K562 (cell line): ENCODE measurements around the gene HAUS6. TPM values are rescaled to one million over a fixed set of nuclear protein-coding genes. Genes with fewer than 3 reads are reported as not detected.

Experiments
- ATAC-seq: fragments of 200-7000 bp; cut with Tn5 transposase; 3 replicates; pipeline ENCODE4 v1.9.1; 2020; ENCODE audit warnings: moderate library complexity
- BruUV-seq: library from RNA; stranded (reverse); fragments of 400-500 nt; replicated peaks from 2 replicates; lab custom pipeline; 2021; lab: Mats Ljungman, UMichigan
- CTCF ChIA-PET: fragments of 300-600 bp; formaldehyde crosslinking; extraction: SDS; loops from one replicate; lab custom pipeline; 2021; ENCODE audit warnings: low intra/inter-chr PET ratio; lab: Yijun Ruan, JAX
- POLR2A ChIA-PET: fragments of 300-600, 350-650 bp; sonication (Branson Sonifier 250); formaldehyde crosslinking; extraction: SDS; loops from one replicate; lab custom pipeline; 2021; ENCODE audit warnings: antibody characterized with exemption, inconsistent platforms; lab: Yijun Ruan, JAX
- DNase-seq, 4 experiments: peaks; one replicate each; pipeline versions ENCODE4 v3.0.0 to v3.0.0-alpha.2; 2011 to 2018; ENCODE audit warnings: low spot score in 3 of 4, mixed read lengths in 3 of 4; ENCODE audit errors: extremely low read depth in 1 of 4
- FAIRE-seq: peaks from 2 replicates; lab custom pipeline; 2011; peaks lifted over from hg19 to GRCh38; lab: Jason Lieb, UNC
- H2AFZ ChIP-seq: 2 replicates; pipeline ENCODE4 v1.6.0; 2011; ENCODE audit warnings: low read depth, low read length, control low read depth, inconsistent platforms
- H3K27ac ChIP-seq: fragments of 200-600 bp; 3 replicates; pipeline ENCODE4 v1.8.0; 2011; ENCODE audit warnings: low read depth, mild to moderate bottlenecking, control low read depth, inconsistent platforms, low read length, moderate library complexity, mixed read lengths; ENCODE audit errors: extremely low read depth
- H3K27me3 ChIP-seq, 2 experiments: fragments of 300-600 bp in 1 of 2; 2 replicates in 1 of 2; 3 replicates in 1 of 2; pipeline versions ENCODE4 v1.6.0 to v1.8.0; 2011; ENCODE audit warnings: inconsistent platforms in 2 of 2, low read length in 2 of 2, mild to moderate bottlenecking in 1 of 2, mixed read lengths in 1 of 2, moderate library complexity in 1 of 2; ENCODE audit not compliant: control insufficient read depth in 2 of 2, insufficient read depth in 2 of 2
- H3K36me3 ChIP-seq: fragments of 300-600 bp; 3 replicates; pipeline ENCODE4 v1.8.0; 2011; ENCODE audit warnings: mild to moderate bottlenecking, low read length, inconsistent platforms; ENCODE audit not compliant: control insufficient read depth, insufficient read depth
- H3K4me1 ChIP-seq, 2 experiments: fragments of 200-600 bp in 1 of 2; replicated peaks in 1 of 2; 2 replicates in 1 of 2; 3 replicates in 1 of 2; pipeline versions ENCODE4 v1.5.1 to v1.8.0; 2011; ENCODE audit warnings: inconsistent platforms in 2 of 2, low read length in 2 of 2, mild to moderate bottlenecking in 1 of 2, mixed read lengths in 1 of 2, moderate library complexity in 1 of 2; ENCODE audit not compliant: control insufficient read depth in 2 of 2, insufficient read depth in 2 of 2
- H3K4me2 ChIP-seq: 2 replicates; pipeline ENCODE4 v1.6.1; 2011; ENCODE audit warnings: low read length, control low read depth, inconsistent platforms, mixed read lengths; ENCODE audit not compliant: insufficient read depth
- H3K4me3 ChIP-seq: fragments of 200-600 bp; sonication (generic), shearing (Covaris generic); 2 replicates; pipeline ENCODE4 v1.5.1; 2016; ENCODE audit warnings: control low read depth, inconsistent platforms
- H3K79me2 ChIP-seq: fragments of 200-600 bp; 3 replicates; pipeline ENCODE4 v1.8.0; 2011; ENCODE audit warnings: low read length, inconsistent platforms; ENCODE audit not compliant: control insufficient read depth, insufficient read depth
- H3K9ac ChIP-seq, 2 experiments: 2 replicates each; pipeline versions ENCODE4 v1.6.0 to v1.6.1; 2011; ENCODE audit warnings: low read depth in 2 of 2, low read length in 2 of 2, control low read depth in 1 of 2, inconsistent platforms in 1 of 2, mild to moderate bottlenecking in 1 of 2, mixed read lengths in 1 of 2; ENCODE audit not compliant: insufficient read depth in 1 of 2
- H3K9me1 ChIP-seq: one replicate; pipeline ENCODE4 v1.6.0; 2011; ENCODE audit warnings: inconsistent platforms, mild to moderate bottlenecking, low read length, moderate library complexity; ENCODE audit not compliant: control insufficient read depth, insufficient read depth
- H3K9me3 ChIP-seq: replicated peaks from 2 replicates; pipeline ENCODE4 v1.5.1; 2011; ENCODE audit warnings: low read depth, low read length, inconsistent platforms; ENCODE audit not compliant: control insufficient read depth, insufficient read depth
- H4K20me1 ChIP-seq: replicated peaks from 2 replicates; pipeline ENCODE4 v1.6.1; 2011; ENCODE audit warnings: low read length, inconsistent platforms, mixed read lengths; ENCODE audit not compliant: control insufficient read depth, insufficient read depth
- ARID3A ChIP-seq: IDR thresholded peaks from 2 replicates; pipeline ENCODE4 v1.6.1; 2012; ENCODE audit warnings: low read depth, low read length, improper control_type of control experiment, borderline replicate concordance
- CBFA2T2 ChIP-seq: fragments of 450-650 bp; conservative IDR thresholded peaks from 2 replicates; pipeline ENCODE4 v1.6.1; 2017; ENCODE audit warnings: mild to moderate bottlenecking
- CHD2 ChIP-seq: IDR thresholded peaks from 2 replicates; pipeline ENCODE4 v1.6.1; 2011; ENCODE audit warnings: low read depth, low read length
- CXXC5 ChIP-seq: fragments of 250-450 bp; sonication (Bioruptor Pico); IDR thresholded peaks from 2 replicates; pipeline ENCODE4 v1.8.0; 2022; ENCODE audit warnings: inconsistent platforms, mild to moderate bottlenecking, moderate library complexity
- DPF2 ChIP-seq: fragments of 450-650 bp; IDR thresholded peaks from 2 replicates; pipeline ENCODE4 v1.6.1; 2016
- GTF2F1 ChIP-seq: IDR thresholded peaks from 2 replicates; pipeline ENCODE4 v1.6.1; 2011; ENCODE audit warnings: low read depth, low read length, improper control_type of control experiment
- HES1 ChIP-seq: fragments of 450-650 bp; IDR thresholded peaks from 2 replicates; pipeline ENCODE4 v1.6.1; 2016; ENCODE audit warnings: low read depth, mild to moderate bottlenecking, moderate library complexity
- IFI16 ChIP-seq: fragments of 250-450 bp; sonication (Bioruptor Pico); IDR thresholded peaks from 2 replicates; pipeline ENCODE4 v2.1.2; 2022; ENCODE audit warnings: mild to moderate bottlenecking, inconsistent platforms
- JUND ChIP-seq, 2 experiments: IDR thresholded peaks; 2 replicates in 1 of 2; 3 replicates in 1 of 2; pipeline ENCODE4 v1.6.1; 2011; ENCODE audit warnings: borderline replicate concordance in 2 of 2, low read depth in 2 of 2, low read length in 2 of 2, improper control_type of control experiment in 1 of 2, missing biosample characterization in 1 of 2, missing genetic modification characterization in 1 of 2, missing genetic modification reagents in 1 of 2
- MXI1 ChIP-seq: IDR thresholded peaks from 2 replicates; pipeline ENCODE4 v1.6.1; 2011; ENCODE audit warnings: low read depth, mild to moderate bottlenecking, improper control_type of control experiment, low read length
- NRF1 ChIP-seq, 2 experiments: fragments of 450-650 bp; IDR thresholded peaks in 1 of 2; conservative IDR thresholded peaks in 1 of 2; 2 replicates each; pipeline ENCODE4 v1.6.1; 2014; ENCODE audit warnings: mild to moderate bottlenecking in 2 of 2
- SRF ChIP-seq, 2 experiments: fragments of 250-450, 450-650 bp in 1 of 2; sonication (Bioruptor Pico) in 1 of 2; sonication (generic) in 1 of 2; formaldehyde crosslinking; IDR thresholded peaks; 2 replicates each; pipeline versions ENCODE4 v1.5.0 to v1.5.1; 2020 to 2022; ENCODE audit warnings: mild to moderate bottlenecking in 1 of 2, missing genetic modification reagents in 1 of 2
- ZEB2 ChIP-seq: fragments of 450-650 bp; IDR thresholded peaks from 2 replicates; pipeline ENCODE4 v1.6.1; 2016
- ZNF140 ChIP-seq: fragments of 250-450 bp; sonication (Bioruptor Pico); IDR thresholded peaks from 2 replicates; pipeline ENCODE4 v1.8.0; 2021; ENCODE audit warnings: moderate library complexity, mild to moderate bottlenecking, inconsistent platforms
- ZNF398 ChIP-seq: fragments of 250-450 bp; sonication (Bioruptor Pico); IDR thresholded peaks from 2 replicates; pipeline ENCODE4 v1.8.0; 2021; ENCODE audit warnings: moderate library complexity, mild to moderate bottlenecking, inconsistent platforms
- ZNF408 ChIP-seq: fragments of 250-450 bp; sonication (Bioruptor Pico); IDR thresholded peaks from 2 replicates; pipeline ENCODE4 v1.4.0; 2020; ENCODE audit warnings: low read depth, mild to moderate bottlenecking, moderate library complexity
- ZNF696 ChIP-seq: fragments of 250-450 bp; sonication (Bioruptor Pico); conservative IDR thresholded peaks from 2 replicates; pipeline ENCODE4 v1.4.0; 2020; ENCODE audit warnings: mild to moderate bottlenecking, moderate library complexity
- ZNF764 ChIP-seq: fragments of 250-450 bp; sonication (Bioruptor Pico); IDR thresholded peaks from 2 replicates; pipeline ENCODE4 v1.4.0; 2020; ENCODE audit warnings: low read depth, mild to moderate bottlenecking, moderate library complexity
- WGBS: fragments of 100-300 bp; shearing (Covaris generic); methylation state at CpG from one replicate; pipeline ENCODE4 v1.1.6; 2016; ENCODE audit warnings: low coverage, mixed read lengths; ENCODE audit not compliant: insufficient coverage; ENCODE audit errors: missing lambda C conversion rate; 5-methylcytosine and 5-hydroxymethylcytosine counted together
- in situ Hi-C: fragments of 300-500 bp; cut with MboI; formaldehyde crosslinking; loops from 4 replicates; pipeline ENCODE4 v1.15.0; 2018; ENCODE audit warnings: inconsistent platforms, mixed read lengths
- intact Hi-C: fragments of 100-400 bp; cut with micrococcal nuclease; formaldehyde crosslinking; loops from 2 replicates; pipeline ENCODE4 v1.14.2; 2022
- polyA plus RNA-seq, 8 experiments: library from polyadenylated mRNA; depleted of rRNA in 4 of 8; stranded (reverse) in 5 of 8; unstranded in 3 of 8; fragments of >200 nt; fragmentation: Nextera tagmentation in 2 of 8; fragmentation: Illumina TruSeq in 1 of 8; extraction: Ambion mirVana in 2 of 8; extraction: Trizol in 1 of 8; gene quantifications; 2 replicates each; pipeline versions ENCODE4 v1.2.1 to v1.2.3, GENCODE V29; 2011 to 2014; ENCODE audit warnings: inconsistent platforms in 1 of 8, missing spikeins in 1 of 8
- total RNA-seq, 7 experiments: library from RNA; depleted of rRNA in 6 of 7; stranded (reverse); fragments of >200 nt in 6 of 7; fragmentation: Illumina TruSeq in 2 of 7; extraction: Trizol in 2 of 7; gene quantifications; 2 replicates each; pipeline versions ENCODE4 v1.2.1 to v1.2.3, GENCODE V29; 2011 to 2021; ENCODE audit warnings: low replicate concordance in 1 of 7

Gene HAUS6
- total and polyA plus RNA-seq, 9 of the 15 experiments (the other 6 are each of a cell fraction or from before 2014, with no cell fraction given) = 10.2 to 31.7 (median 23.1) TPM

GRCh38 chr9:19117039-19117716 lies 14.5 kb upstream of the HAUS6 start:
- Histone ChIP-seq H3K9me3 (no peaks in the 10 kb centered on the region), H3K27ac (no peak overlapping the region), H4K20me1 (no peaks in the 10 kb centered on the region), H3K27me3 (no peaks in the 10 kb centered on the region), H3K4me3 (no peak overlapping the region), H3K9me1 (no peaks in the 10 kb centered on the region), H3K79me2 (no peaks in the 10 kb centered on the region), H2AFZ (no peak overlapping the region), H3K36me3 (peaks cover 69% of the 10 kb centered on the region), H3K4me2 (no peak overlapping the region), H3K9ac (no peak overlapping the region), H3K4me1 (peaks cover 4 to 6% of the 10 kb centered on the region in 2 experiments; a peak in 2 of 5 replicates)
- no TSS peak for BruUV-seq
- ChIA-PET POLR2A (interaction anchor here (0.6 to 2.7 kb wide), 2 partner anchors 9 to 20 kb away, joined by 3 to 9 read pairs; no protein-coding TSS in a partner anchor), CTCF (no interaction called here)
- ATAC-seq (no peak), FAIRE-seq (no peak), DNase-seq (no peak)
- intact Hi-C loops (no loop called here), in situ Hi-C loops (no loop called here)
- WGBS = 80% methylated on average over 2 of the region's 5 CpGs
- TF ChIP-seq NRF1 (conservative IDR thresholded peaks at IDR 0.05 in 1 of 2, IDR thresholded peaks at IDR 0.05 in 1 of 2) = no peak
- no peak for TF ChIP-seq ZNF140 (CRISPR knock-in tag)
- TF ChIP-seq GTF2F1 = no peak
- TF ChIP-seq SRF (CRISPR knock-in tag; IDR thresholded peaks at IDR 0.05) = no peak
- no peak for TF ChIP-seq CBFA2T2
- no peak for TF ChIP-seq ZEB2
- TF ChIP-seq JUND (IDR thresholded peaks at IDR 0.05; ENCODE audit: borderline replicate concordance, low read depth, low read length) = no peak
- TF ChIP-seq JUND (tag; IDR thresholded peaks at IDR 0.05; ENCODE audit: borderline replicate concordance, low read depth, low read length) = no peak
- no peak for TF ChIP-seq ZNF408 (CRISPR knock-in tag)
- no peak for TF ChIP-seq IFI16 (CRISPR knock-in tag)
- TF ChIP-seq CXXC5 (CRISPR knock-in tag) = no peak
- no peak for TF ChIP-seq ZNF398
- no peak for TF ChIP-seq DPF2
- TF ChIP-seq CHD2 = no peak
- no peak for TF ChIP-seq HES1
- TF ChIP-seq MXI1 = no peak
- TF ChIP-seq ZNF696 = no peak
- TF ChIP-seq ARID3A = no peak
- no peak for TF ChIP-seq ZNF764 (CRISPR knock-in tag)
